HL-60 (cell line): Measurements from ENCODE around the gene LHX4.

Source experiments
- DNase-seq, 2 experiments: peaks; one replicate each; pipeline ENCODE4 v3.0.0-alpha.2; 2010 to 2020; ENCODE audit warnings: low read depth in 1 of 2, low spot score in 1 of 2
- H3K27ac ChIP-seq: fragments of 250-450 bp; sonication (Bioruptor Pico); replicated peaks from 2 replicates; pipeline ENCODE4 v1.5.1; 2020; ENCODE audit warnings: mild to moderate bottlenecking, moderate library complexity
- H3K27me3 ChIP-seq: fragments of 250-450 bp; sonication (Bioruptor Pico); 2 replicates; pipeline ENCODE4 v1.5.1; 2021; ENCODE audit warnings: mild to moderate bottlenecking, moderate library complexity; ENCODE audit not compliant: insufficient read depth, poor library complexity, severe bottlenecking
- H3K4me3 ChIP-seq: replicated peaks from 2 replicates; pipeline ENCODE4 v1.5.1; 2011; ENCODE audit warnings: mild to moderate bottlenecking, control low read depth, low read length; ENCODE audit not compliant: insufficient read depth
- CTCF ChIP-seq: IDR thresholded peaks from one replicate; pipeline ENCODE4 v1.5.1; 2011; ENCODE audit warnings: low read length, control low read depth, inconsistent platforms; ENCODE audit not compliant: insufficient read depth
- GABPA ChIP-seq: IDR thresholded peaks from 2 replicates; pipeline ENCODE4 v1.6.1; 2012; ENCODE audit warnings: low read depth
- POLR2AphosphoS5 ChIP-seq: IDR thresholded peaks from 2 replicates; pipeline ENCODE4 v1.6.1; 2012; ENCODE audit warnings: low read depth
- REST ChIP-seq: IDR thresholded peaks from 2 replicates; pipeline ENCODE4 v1.6.1; 2012; ENCODE audit warnings: low read depth; ENCODE audit not compliant: insufficient replicate concordance
- SPI1 ChIP-seq: IDR thresholded peaks from 2 replicates; pipeline ENCODE4 v1.6.1; 2012; ENCODE audit warnings: low read depth, mild to moderate bottlenecking, borderline replicate concordance

LHX4 gene

DNA sequence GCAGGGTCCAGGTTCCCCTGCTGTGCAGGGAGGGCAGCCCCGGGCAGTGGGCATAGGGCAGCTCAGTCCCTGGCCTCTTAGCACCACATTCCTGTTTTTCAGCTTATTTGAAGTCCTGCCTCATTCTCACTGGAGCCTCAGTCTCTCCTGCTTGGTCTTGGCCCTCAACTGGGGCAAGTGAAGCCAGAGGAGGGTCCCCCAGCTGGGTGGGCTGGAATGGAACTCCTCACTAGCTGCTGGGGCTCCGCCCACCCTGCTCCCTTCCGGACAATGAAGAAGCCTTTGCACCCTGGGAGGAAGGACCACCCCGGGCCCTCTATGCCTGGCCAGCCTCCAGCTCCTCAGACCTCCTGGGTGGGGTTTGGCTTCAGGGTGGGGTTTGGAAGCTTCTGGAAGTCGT is 32.8 kb upstream of the LHX4 start:
- no peak for DNase-seq

GRCh38 chr1:180198196-180198595 is 31.9 kb upstream of the LHX4 start:
- no peak for TF ChIP-seq REST
- TF ChIP-seq POLR2AphosphoS5: no peak
- no peak for TF ChIP-seq CTCF
- no peak for TF ChIP-seq GABPA
- no peak for TF ChIP-seq SPI1
- no peak overlapping the region for H3K27ac ChIP-seq
- no peak overlapping the region for H3K4me3 ChIP-seq
- no peaks in the 10 kb centered on the region for H3K27me3 ChIP-seq
- no peak for DNase-seq

More for the DNA sequence above, 32.8 kb upstream of the LHX4 start:
- no peaks in the 10 kb centered on the region for H3K27me3 ChIP-seq
- H3K4me3 ChIP-seq: no peak overlapping the region
- no peak for TF ChIP-seq POLR2AphosphoS5
- no peak for TF ChIP-seq REST
- TF ChIP-seq CTCF: no peak
- TF ChIP-seq GABPA: no peak
- no peak for TF ChIP-seq SPI1
- H3K27ac ChIP-seq: no peak overlapping the region

DNA sequence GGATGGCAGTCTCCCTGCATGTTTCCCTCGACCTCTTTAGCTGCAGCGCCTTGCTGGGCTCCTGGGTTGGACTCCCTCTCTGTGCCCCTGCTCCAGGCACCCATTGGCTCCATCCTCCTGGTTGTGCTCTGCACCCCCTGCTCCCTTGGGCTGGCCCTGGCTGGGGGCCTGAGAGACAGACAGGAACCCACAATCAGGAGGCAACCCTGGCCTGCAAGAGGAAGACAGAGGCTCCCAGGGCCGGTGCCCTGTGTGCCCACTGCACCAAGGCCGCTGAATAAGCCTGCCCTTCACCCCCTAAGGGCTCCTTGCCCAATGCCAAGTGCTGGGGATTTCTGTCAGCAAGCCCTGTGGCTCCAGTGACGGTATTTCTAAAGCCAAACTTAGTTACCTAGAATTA is 31.5 kb upstream of the LHX4 start:
- no peak overlapping the region for H3K4me3 ChIP-seq
- DNase-seq: no peak
- no peaks in the 10 kb centered on the region for H3K27me3 ChIP-seq
- TF ChIP-seq GABPA: no peak
- no peak for TF ChIP-seq CTCF
- no peak for TF ChIP-seq REST
- TF ChIP-seq POLR2AphosphoS5: no peak
- TF ChIP-seq SPI1: no peak
- H3K27ac ChIP-seq: no peak overlapping the region
